HEK293T (cell line): ENCODE measurements around the gene UNC79.

ENCODE experiments used
- CTCF ChIA-PET: fragments of 350-600 bp; formaldehyde crosslinking; extraction: SDS; loops from one replicate; lab custom pipeline; 2021; ENCODE audit warnings: antibody characterized with exemption, inconsistent platforms; lab: Yijun Ruan, JAX
- POLR2A ChIA-PET: fragments of 350-600 bp; formaldehyde crosslinking; extraction: SDS; loops from one replicate; lab custom pipeline; 2020; ENCODE audit warnings: antibody characterized with exemption, inconsistent platforms; lab: Yijun Ruan, JAX
- DNase-seq: peaks from one replicate; pipeline ENCODE4 v3.0.0; 2012; ENCODE audit warnings: mixed read lengths; ENCODE audit errors: extremely low spot score
- ARNT ChIP-seq: fragments of 450-650 bp; IDR thresholded peaks from 2 replicates; pipeline ENCODE4 v1.6.1; 2017; ENCODE audit warnings: mild to moderate bottlenecking
- BHLHE40 ChIP-seq: fragments of 450-650 bp; IDR thresholded peaks from 2 replicates; pipeline ENCODE4 v1.6.1; 2016; ENCODE audit warnings: mild to moderate bottlenecking, moderate library complexity, borderline replicate concordance
- CTBP1 ChIP-seq: fragments of 450-650 bp; IDR thresholded peaks from 2 replicates; pipeline ENCODE4 v1.6.1; 2016; ENCODE audit warnings: borderline replicate concordance
- ELF4 ChIP-seq: fragments of 450-650 bp; IDR thresholded peaks from 2 replicates; pipeline ENCODE4 v1.6.1; 2017; ENCODE audit warnings: antibody characterized with exemption
- FOXA1 ChIP-seq: fragments of 450-650 bp; IDR thresholded peaks from 2 replicates; pipeline ENCODE4 v1.6.1; 2016; ENCODE audit warnings: mild to moderate bottlenecking
- FOXK2 ChIP-seq: fragments of 450-650 bp; IDR thresholded peaks from 2 replicates; pipeline ENCODE4 v1.6.1; 2016; ENCODE audit warnings: mild to moderate bottlenecking
- FOXM1 ChIP-seq: fragments of 450-650 bp; IDR thresholded peaks from 2 replicates; pipeline ENCODE4 v1.6.1; 2017; ENCODE audit warnings: mild to moderate bottlenecking, borderline replicate concordance
- HDGF ChIP-seq: fragments of 450-650 bp; IDR thresholded peaks from 2 replicates; pipeline ENCODE4 v1.6.1; 2017; ENCODE audit warnings: antibody characterized with exemption, borderline replicate concordance
- L3MBTL2 ChIP-seq: fragments of 450-650 bp; conservative IDR thresholded peaks from 2 replicates; pipeline ENCODE4 v1.6.1; 2016; ENCODE audit warnings: mild to moderate bottlenecking
- LEF1 ChIP-seq: fragments of 450-650 bp; IDR thresholded peaks from 2 replicates; pipeline ENCODE4 v1.6.1; 2017; ENCODE audit warnings: mild to moderate bottlenecking, borderline replicate concordance
- NFRKB ChIP-seq: fragments of 450-650 bp; IDR thresholded peaks from 2 replicates; pipeline ENCODE4 v1.6.1; 2016; ENCODE audit warnings: mild to moderate bottlenecking, moderate library complexity
- PKNOX1 ChIP-seq: fragments of 450-650 bp; IDR thresholded peaks from 2 replicates; pipeline ENCODE4 v1.6.1; 2016
- SP1 ChIP-seq: fragments of 450-650 bp; IDR thresholded peaks from 2 replicates; pipeline ENCODE4 v1.6.1; 2017
- SUZ12 ChIP-seq: fragments of 450-650 bp; IDR thresholded peaks from 2 replicates; pipeline ENCODE4 v1.6.1; 2016; ENCODE audit warnings: mild to moderate bottlenecking
- TARDBP ChIP-seq: fragments of 450-650 bp; IDR thresholded peaks from 2 replicates; pipeline ENCODE4 v1.6.1; 2016
- ZNF384 ChIP-seq: fragments of 450-650 bp; IDR thresholded peaks from 2 replicates; pipeline ENCODE4 v1.6.1; 2016

The UNC79 gene

DNA sequence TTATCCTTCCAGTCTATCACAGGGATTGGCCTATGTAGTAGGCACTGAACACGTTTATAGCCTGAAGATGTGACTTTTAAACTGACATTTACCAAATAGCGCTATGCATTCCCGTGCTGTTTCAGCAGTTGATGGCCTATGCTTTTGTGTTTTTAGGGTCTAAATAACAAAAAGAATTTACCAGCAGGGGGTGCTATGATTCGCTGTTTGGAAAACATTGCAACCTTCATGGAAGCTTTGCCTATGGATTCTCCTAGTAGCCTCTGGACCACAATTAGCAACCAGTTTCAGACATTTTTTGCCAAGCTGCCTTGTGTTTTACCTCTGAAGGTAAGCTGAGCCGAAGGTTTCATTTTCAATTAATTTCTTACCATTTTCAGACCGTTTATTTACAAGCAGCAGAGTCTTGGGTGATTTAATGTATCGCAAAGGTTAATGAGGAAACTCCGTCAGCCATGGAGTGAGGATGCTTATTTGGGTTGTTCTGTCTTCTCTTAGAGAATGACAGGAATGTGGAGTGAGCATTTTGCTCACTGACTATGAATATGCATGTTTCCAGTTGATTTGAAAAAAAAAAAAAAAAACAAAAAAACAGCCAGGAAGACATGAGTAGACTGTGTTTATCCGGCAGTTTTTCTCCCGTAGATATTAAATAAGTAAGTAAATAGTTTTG is 224.5 kb downstream of the UNC79 start:
- peak; percentile 64 for DNase-seq
- ChIA-PET CTCF (interaction anchor here (0.6 to 1.9 kb wide), 10 partner anchors 11 to 525 kb away, joined by 3 to 14 read pairs (median 4); no protein-coding TSS in a partner anchor), POLR2A (no interaction called here)
- TF ChIP-seq FOXM1, result no peak
- TF ChIP-seq TARDBP, result no peak

DNA sequence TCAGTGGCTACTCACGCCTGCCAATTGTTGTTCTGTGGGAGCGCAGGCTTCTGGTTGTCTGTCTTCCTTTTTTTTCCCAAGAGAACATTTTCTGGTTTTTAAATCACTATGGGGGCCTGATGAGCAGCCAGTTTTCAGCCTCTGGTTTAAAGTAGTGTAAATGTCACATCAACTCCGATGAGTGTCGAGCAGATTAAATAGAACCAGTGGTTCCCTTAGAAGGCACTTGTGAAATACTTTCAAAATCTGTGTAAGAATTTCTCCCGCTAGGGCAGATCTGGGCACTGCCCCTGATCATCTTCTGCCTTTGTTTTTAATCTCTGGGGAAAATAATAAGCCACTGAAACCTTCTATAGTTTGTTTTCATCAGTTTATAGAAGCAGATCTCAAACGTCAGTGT is 227.1 kb downstream of the UNC79 start:
- TF ChIP-seq FOXM1 (no peak), ZNF384 (no peak), LEF1 (no peak), SUZ12 (no peak), FOXA1 (no peak), NFRKB (no peak), FOXK2 (no peak), PKNOX1 (no peak), CTBP1 (no peak), TARDBP (no peak), ARNT (no peak)
- CTCF ChIA-PET, result no interaction called here
- no peak for DNase-seq
- POLR2A ChIA-PET, result no interaction called here

GRCh38 chr14:93663317-93663716 is 232.6 kb downstream of the UNC79 start:
- ChIA-PET CTCF (no interaction called here), POLR2A (no interaction called here)
- no peak for DNase-seq
- TF ChIP-seq LEF1 (no peak), SUZ12 (no peak), PKNOX1 (no peak), FOXK2 (no peak), ELF4 (no peak), BHLHE40 (no peak), TARDBP (no peak), FOXM1 (no peak), CTBP1 (no peak), ZNF384 (no peak), L3MBTL2 (no peak), HDGF (no peak), FOXA1 (no peak), ARNT (no peak), SP1 (no peak), NFRKB (no peak)

GRCh38 chr14:93665169-93665568 is 234.4 kb downstream of the UNC79 start:
- TF ChIP-seq PKNOX1 (no peak), LEF1 (no peak), FOXA1 (no peak), TARDBP (no peak), ARNT (no peak), FOXM1 (no peak), HDGF (no peak), CTBP1 (no peak), NFRKB (no peak)
- CTCF ChIA-PET, result no interaction called here
- POLR2A ChIA-PET, result no interaction called here

DNA sequence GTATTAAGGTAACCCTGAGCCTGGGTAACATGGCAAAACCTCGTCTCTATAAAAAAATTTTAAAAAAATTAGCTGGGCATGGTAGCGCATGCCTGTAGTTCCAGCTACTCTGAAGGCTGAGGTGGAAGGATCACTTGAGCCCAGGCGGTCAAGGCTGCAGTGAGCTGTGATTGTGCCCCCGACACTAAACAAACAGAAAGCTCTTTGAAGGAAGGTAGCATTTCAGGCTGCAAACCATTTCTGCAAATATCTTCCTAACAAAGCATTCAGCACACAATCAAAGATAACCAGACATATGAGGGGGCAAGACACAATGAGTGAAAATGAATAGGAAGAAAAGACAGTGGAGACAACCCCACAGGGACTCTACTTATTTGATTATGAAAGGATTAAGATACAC is 238.9 kb downstream of the UNC79 start:
- ChIA-PET POLR2A (no interaction called here), CTCF (no interaction called here)
- TF ChIP-seq NFRKB (no peak), FOXM1 (no peak)
- DNase-seq, result no peak

More at GRCh38 chr14:93665169-93665568, 234.4 kb downstream of the UNC79 start:
- no peak for DNase-seq

DNA sequence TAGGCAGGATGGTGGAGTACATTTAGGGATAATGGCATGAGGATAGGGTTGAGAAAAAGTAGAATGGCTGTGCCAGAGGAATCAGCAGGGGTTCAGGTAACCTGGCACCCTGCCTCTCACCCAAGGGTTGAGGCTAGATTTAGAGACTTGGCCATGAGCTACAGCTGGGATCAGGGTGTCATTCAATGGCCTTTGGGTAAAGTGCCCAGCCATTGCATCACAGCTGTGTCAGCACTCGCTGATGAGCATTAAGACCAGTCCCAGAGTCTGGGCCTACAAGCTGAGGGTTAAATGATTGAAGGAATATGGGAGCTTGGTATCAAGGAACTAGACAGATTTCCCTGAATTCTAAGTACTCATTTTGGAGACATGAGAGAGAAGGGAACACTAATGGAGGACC is 243.6 kb downstream of the UNC79 start:
- DNase-seq, result no peak
- POLR2A ChIA-PET, result no interaction called here
- CTCF ChIA-PET, result no interaction called here
- TF ChIP-seq L3MBTL2, result no peak
- TF ChIP-seq FOXM1, result no peak

DNA sequence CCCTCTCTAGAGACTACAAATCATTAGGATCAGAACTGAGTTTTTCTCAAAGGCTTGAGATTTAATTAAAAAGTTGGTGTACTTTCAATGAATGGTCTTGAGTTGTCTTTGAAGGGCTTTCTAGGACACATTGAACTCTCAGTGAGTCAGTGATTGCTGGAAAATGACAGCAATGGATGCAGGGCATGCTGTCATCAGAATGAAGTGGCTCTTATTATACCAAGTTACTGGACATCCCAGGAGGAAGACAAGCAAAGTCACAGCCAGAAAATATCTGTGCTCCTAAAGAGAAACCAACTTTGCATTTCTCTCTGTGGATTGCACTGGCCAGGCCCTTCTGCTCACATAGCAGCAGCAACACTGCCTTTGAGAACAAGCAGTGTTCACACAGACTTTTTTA is 244.9 kb downstream of the UNC79 start:
- DNase-seq, result no peak
- no peak for TF ChIP-seq ARNT
- no peak for TF ChIP-seq FOXA1
- no peak for TF ChIP-seq FOXM1
- no peak for TF ChIP-seq CTBP1
- no peak for TF ChIP-seq BHLHE40
- no peak for TF ChIP-seq HDGF
- no peak for TF ChIP-seq SUZ12
- TF ChIP-seq L3MBTL2, result no peak
- no peak for TF ChIP-seq SP1
- TF ChIP-seq PKNOX1, result no peak
- no peak for TF ChIP-seq LEF1
- TF ChIP-seq TARDBP, result no peak
- TF ChIP-seq ZNF384, result no peak
- TF ChIP-seq NFRKB, result no peak
- no peak for TF ChIP-seq ELF4
- no peak for TF ChIP-seq FOXK2
- ChIA-PET CTCF (no interaction called here), POLR2A (no interaction called here)
